Measurements from ENCODE around the gene FAM151A. TPM values are rescaled to one million over a fixed set of nuclear protein-coding genes. Genes with fewer than 3 reads are reported as not detected.

FAM151A gene
- total RNA-seq, 1 experiment from 2014 or later = not detected

- peak; percentile 25 for DNase-seq (ENCODE audit: low spot score)
These were observed 41.7 kb downstream of the FAM151A start for GRCh38 chr1:54581621-54582035.

GRCh38 chr1:54580856-54581550 lies 42.3 kb downstream of the FAM151A start:
- no peak for DNase-seq (ENCODE audit: low spot score)

GRCh38 chr1:54579337-54579781 lies 44.0 kb downstream of the FAM151A start:
- DNase-seq (ENCODE audit: low spot score) = no peak

GRCh38 chr1:54577612-54578011 lies 45.7 kb downstream of the FAM151A start:
- peak; percentile 13 for DNase-seq (ENCODE audit: low spot score)

DNA sequence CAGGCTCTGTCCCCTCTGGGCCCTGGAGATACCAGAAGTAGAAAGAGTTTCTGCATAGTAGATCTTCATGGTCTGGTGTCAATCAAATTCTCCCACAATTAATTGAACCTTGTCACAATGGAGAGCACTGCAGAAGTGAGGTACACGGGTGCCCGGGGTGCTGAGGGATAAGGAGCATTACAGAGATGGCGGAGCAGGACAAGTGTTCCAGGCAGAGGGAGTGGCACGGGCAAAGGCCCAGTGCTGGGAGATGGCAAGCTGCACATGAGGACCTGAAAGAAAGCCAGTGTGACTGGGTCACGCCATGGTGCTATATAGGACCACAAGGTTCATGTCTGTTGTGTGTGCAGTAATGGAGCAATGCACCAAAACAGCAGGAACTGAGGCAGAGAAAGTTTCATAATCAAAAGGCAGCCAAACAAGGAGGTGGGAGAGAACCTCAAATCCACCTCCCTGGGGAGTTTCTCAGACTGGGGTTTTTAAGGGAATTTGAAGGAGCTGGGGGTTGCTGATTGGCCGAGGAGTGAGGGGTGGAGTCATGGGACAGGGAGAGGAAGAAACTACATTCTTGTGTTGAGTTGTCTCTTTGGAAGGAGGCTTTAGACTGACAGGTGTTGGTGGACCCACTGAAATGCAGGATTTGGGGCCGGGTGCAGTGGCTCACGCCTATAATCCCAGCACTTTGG lies 47.6 kb downstream of the FAM151A start:
- DNase-seq (ENCODE audit: low spot score) = no peak

- no peak for DNase-seq (ENCODE audit: low spot score)
These were observed 48.2 kb downstream of the FAM151A start for GRCh38 chr1:54575161-54575560.

DNA sequence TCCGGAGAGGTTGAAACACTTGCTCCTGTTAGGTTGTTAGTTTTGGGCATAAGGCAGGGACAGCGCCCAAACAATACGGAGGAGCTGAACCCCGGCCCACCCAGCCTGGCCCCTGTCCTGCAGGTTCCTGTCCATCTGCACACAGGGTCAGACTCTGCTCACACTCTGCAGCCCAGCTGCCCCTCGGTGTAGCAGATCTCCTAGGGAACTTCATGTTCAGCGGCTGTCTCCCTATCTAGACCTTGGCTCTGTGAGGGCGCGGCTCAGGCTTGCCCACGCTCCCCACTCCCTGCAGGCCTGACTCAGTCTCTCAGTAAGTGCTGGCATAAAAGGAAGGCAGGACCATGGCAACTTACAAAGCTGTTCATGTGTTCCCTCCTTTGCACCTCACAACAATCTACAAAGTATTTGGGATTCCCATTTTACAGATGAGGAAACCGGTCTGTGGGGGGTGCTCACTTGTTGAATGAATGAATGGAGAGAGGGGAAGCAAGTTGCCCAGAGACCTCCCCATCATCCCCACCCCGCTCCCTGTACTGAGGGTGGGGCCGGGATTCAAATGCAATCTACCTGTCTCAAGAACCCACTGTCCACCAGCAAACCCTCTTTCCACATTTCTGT lies 49.1 kb downstream of the FAM151A start:
- no peak for DNase-seq (ENCODE audit: low spot score)

DNA sequence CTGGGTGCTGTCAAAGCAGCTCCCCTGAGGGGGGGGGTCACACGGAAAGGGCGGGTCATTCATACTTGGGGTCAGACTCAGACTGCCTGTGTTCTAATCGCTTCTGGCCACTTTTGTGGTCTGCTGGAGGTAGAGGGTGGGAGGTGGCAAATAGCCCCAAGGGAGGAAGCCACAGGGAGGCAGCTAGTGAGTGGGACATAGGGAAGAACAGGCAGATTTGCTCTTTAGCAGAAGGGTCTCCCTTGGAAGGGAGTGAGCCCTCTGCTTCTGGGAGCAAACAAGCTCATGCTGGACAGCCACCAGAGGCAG lies 50.8 kb downstream of the FAM151A start:
- DNase-seq (ENCODE audit: low spot score) = no peak

GRCh38 chr1:54571803-54572541 lies 51.4 kb downstream of the FAM151A start:
- no peak for DNase-seq (ENCODE audit: low spot score)

GRCh38 chr1:54571326-54571725 lies 52.0 kb downstream of the FAM151A start:
- DNase-seq (ENCODE audit: low spot score) = no peak

DNA sequence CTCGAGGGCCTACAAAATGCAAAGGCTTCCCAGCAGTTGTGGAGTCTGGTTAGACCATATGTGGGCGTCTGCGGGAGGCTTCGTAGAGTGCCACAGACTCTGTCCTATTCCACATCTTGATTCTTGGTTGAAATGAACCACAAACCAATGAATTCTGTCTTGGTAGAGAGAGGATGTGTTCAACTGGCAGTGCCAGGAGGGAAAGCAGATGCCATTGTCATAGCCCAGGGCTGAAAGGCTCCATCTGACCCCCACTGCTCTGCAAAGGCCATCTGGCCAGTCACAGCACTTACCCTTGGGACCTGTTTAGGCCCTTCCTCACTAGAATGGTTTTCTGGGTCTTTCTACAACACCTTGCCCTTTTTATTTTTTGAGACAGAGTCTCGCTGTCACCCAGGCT lies 53.2 kb downstream of the FAM151A start:
- no peak for DNase-seq (ENCODE audit: low spot score)

DNA sequence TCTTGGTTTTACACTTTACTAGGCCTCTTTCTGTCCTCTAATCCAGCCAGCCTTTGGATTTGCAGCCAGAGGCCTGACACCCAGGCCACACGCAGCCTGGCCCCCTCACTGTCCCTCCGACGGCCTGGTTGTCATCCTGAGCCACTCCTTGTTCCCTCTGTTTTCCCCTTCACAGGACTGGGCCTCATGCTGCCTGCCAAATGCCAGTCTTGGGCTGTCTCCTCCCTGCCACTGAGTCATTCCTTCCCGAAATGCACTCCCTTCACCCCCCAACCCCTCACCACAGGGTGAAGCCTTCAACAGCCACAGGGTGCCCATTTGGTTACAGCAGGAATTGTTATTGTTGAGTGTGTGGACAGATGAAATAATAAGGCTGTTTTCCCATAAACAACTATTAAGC lies 54.0 kb downstream of the FAM151A start:
- no peak for DNase-seq (ENCODE audit: low spot score)

- DNase-seq (ENCODE audit: low spot score) = no peak
These were observed 55.4 kb downstream of the FAM151A start for GRCh38 chr1:54567961-54568360.

DNA sequence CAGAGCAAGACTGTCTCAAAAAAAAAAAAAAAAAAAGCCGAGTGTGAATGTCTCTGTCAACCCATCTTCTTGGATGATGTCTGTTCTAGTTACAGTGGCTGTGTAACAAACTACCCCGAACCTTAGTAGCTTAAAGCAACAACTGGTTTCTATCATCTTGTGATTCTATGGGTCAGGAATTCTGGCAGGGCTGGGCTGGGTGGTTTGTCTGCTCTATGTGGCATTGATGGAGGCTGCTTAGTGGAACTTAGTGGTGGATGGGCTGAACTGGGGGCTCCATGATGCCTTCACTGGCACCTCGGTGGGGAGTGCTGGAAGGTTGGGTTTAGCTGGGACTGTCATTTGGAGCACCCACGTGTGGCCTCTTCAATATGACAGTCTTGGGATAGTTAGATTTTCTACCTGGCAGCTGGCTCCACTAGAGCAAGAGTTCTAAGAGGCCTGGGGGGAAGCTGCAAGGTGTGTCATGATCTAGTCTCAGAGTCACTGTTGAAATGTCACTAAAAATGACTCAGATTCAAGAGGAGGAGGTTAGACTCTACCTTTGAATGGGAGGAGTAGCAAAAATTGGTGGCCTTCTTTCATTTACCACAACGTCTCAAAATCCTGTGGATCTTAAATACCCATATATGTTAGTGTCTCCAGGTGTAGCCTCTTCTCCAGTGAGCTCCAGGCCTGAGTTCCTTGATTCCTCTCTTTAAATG lies 56.7 kb downstream of the FAM151A start:
- no peak for DNase-seq (ENCODE audit: low spot score)

DNA sequence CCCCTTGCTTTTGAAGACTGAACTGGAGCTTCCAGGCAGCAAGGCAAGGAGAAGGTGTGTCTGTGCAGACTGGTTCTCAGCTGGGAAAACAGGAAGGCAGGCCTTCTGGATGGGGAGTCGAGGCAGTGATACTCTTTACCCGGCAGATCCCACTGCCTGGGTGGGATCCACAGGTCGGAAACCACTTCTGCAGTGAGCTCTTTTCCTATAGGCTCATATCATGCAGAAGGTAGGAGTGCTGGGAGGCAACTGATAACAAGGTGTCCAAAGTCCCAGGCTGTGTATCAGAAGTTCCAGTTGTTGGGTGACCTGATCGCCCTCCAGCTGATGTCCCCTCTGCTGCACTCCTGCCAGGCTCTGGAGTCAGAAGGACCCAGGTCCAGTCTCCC lies 58.2 kb downstream of the FAM151A start:
- no peak for DNase-seq (ENCODE audit: low spot score)

DNA sequence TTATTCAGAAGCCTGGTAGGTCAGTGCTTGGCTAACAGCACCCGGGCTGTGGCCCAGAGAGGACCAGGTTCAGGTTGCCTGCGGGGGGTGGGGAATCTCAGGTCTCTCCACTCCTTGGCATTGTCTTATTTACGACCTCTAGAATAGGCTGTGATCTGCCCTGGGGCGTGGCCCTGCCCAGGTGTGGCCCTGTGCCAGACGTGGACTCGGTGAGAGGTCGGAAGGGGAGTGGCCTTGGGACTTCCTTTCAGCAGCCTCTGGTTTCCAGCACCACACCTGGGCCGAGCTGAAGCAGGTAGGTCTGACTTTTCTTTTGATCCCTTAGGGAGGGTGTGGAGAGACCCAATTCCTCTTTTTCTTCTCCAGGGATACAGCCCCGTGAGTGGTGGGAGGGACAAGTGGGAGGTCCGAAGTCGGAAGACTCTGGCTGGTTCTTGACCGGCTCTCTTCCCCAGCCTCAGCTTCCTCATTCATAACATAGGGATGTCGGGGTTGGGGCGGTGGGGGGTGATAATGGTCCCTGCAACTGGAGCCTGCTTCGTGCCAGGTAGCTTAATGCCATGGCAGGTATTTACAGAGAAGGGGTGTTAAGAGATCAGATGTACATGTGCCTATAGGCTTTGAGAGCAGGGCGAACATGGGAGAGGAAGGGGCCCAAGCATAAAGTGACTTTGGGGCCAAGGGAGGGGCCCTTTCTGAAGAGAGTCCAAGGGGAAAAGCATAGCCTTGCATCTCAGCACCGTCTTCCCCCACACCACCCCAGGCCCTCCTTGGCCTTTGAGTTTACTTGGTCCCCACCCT lies 58.8 kb downstream of the FAM151A start:
- DNase-seq (ENCODE audit: low spot score) = peak; percentile 94

GRCh38 chr1:54559771-54560231 lies 63.5 kb downstream of the FAM151A start:
- DNase-seq (ENCODE audit: low spot score) = no peak
